G401 (cell line): ENCODE measurements around the gene EHF. TPM values are rescaled to one million over a fixed set of nuclear protein-coding genes. Genes with fewer than 3 reads are reported as not detected.

Experiments used
- DNase-seq: peaks from one replicate; pipeline ENCODE4 v3.0.0-alpha.2; 2015; ENCODE audit warnings: low spot score
- in situ Hi-C: cut with HindIII; loops from 2 replicates; pipeline ENCODE4 v1.10.0; 2016; ENCODE audit warnings: low sequenced_read_pairs, mixed read lengths
- total RNA-seq: library from RNA; depleted of rRNA; stranded (reverse); fragments of >200 nt; shearing (Covaris generic); gene quantifications from 2 replicates; pipeline ENCODE4 v1.2.3, GENCODE V29; 2014

The EHF gene
- total RNA-seq, 1 experiment from 2014 or later = not detected

DNA sequence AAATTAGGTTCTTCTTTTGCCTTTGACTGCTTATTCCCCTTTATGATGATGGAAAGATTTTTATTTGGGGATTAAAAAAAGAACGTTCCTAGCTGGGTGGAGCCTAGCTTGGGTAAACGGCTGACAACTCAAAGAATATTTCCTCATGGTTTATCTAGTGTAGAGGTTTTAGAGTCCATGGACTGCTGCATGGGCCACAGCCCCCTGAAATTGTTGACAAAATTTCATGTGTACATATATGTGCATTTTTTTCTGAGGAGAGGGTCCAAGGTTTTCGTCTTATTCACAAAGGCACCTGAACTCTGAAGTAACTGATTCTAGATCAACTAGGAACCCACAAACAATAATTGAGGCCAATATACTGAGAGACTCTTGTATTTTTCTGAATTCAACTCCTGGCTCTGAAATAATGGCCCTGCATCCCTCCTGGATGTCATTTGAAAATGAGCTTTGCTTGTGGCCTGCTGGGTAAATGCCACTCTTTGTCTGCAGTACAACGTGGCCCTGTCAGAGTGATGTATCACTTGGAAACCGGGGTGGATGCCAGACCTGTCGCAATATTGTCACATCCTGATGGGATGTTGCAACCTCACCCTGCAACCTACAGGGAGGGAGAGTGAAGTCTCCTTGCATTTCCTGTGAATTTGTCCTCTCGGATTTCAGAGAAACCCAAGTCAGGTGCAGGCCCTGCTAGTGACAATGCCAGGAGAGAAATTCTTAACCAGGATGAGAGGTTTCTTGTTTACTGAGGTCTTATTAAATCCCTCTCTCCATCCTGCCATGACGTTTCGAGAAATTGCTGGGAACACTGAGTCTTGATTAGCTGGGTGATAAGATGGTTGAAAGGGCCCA lies 33.8 kb downstream of the EHF start:
- DNase-seq = no peak
- in situ Hi-C loops = no loop called here

DNA sequence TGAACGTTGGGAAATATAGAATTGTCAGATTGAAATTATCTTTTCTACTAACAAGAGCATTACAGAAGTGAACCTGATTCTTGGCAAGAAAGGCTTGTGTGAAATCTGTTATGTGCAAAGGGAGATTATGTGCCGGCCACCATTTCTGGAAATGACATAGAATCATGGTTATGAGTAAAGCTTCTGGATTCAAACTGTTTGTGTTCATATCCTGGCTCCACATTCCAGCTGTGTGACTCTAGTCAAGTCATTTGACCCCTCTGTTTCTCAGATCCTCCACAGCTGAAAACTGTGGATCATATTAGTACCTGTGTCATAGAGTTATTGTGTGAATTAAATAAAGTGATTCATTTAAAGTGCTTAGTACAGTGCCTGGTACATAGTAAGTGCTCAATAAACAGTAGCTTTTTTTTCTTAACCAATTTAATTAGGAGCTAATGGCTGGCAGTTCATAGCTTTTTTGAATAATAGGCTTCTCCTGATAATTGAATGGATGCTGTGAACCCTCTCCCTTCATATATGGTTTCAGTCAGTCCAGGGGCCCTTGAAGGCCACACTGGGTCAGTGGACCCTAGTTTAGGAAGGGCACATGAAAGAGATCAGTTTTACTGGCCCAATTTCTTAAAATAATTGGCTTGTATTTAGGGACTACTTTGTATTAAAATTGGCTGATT lies 34.6 kb downstream of the EHF start:
- in situ Hi-C loops = no loop called here
- DNase-seq = no peak

DNA sequence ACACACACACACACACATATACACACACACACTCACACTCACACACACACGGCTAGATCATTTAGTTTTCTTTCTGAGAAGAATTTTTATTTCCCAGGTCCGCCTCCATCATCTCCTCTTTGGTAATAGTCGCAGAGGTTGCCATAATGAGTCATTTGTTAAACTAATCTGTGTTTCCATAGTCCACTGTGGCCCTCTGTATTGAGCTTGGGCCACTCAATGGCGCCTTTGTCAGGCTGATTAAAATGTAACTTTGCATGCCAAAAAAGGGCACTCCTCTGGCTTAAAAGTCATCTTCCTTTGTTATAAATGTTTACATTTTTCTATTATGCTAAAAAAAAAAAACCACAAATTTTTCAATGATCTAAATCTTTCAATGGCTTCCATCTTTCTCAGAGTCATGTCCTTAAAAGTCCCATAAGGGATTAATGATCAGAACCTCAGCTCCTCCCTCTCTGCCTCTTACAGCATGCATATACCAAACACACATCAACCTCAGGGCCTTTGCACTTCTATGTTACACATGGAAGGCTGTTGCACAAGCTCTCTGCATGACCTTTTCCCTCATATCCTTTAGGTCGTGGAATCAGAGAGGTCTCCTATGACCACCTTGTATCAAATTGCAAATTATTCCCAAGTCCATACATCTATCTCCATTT lies 35.3 kb downstream of the EHF start:
- DNase-seq = no peak
- in situ Hi-C loops = no loop called here

DNA sequence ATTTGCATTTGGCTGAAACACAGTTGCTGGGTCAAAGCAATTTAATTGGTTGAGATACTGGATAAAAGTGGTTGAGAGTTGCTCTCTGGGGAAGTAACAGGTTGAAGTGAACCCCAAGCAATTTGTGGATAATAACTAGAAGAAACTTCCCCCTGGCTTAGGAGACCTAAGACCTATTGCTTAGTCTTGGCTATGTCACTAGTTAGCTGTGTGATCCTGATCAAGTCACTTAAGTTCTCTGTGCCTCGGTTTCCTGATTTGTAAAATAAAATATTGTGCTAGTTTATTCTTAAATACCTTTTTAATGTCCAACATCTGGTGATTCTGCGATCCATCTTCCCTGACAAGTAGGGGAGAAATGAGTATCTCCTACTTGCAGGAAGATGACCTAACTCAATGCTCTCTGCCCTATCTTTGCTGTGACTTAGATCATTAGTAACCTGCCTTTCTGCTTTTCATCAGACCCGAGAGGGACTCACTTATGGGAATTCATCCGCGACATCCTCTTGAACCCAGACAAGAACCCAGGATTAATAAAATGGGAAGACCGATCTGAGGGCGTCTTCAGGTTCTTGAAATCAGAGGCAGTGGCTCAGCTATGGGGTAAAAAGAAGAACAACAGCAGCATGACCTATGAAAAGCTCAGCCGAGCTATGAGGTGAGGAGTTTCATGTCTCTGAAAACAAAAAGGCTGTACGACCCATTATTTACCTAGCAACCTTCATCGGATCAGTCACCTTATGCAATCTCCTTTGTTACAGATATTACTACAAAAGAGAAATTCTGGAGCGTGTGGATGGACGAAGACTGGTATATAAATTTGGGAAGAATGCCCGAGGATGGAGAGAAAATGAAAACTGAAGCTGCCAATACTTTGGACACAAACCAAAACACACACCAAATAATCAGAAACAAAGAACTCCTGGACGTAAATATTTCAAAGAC lies 37.5 kb downstream of the EHF start:
- in situ Hi-C loops = no loop called here
- DNase-seq = no peak

DNA sequence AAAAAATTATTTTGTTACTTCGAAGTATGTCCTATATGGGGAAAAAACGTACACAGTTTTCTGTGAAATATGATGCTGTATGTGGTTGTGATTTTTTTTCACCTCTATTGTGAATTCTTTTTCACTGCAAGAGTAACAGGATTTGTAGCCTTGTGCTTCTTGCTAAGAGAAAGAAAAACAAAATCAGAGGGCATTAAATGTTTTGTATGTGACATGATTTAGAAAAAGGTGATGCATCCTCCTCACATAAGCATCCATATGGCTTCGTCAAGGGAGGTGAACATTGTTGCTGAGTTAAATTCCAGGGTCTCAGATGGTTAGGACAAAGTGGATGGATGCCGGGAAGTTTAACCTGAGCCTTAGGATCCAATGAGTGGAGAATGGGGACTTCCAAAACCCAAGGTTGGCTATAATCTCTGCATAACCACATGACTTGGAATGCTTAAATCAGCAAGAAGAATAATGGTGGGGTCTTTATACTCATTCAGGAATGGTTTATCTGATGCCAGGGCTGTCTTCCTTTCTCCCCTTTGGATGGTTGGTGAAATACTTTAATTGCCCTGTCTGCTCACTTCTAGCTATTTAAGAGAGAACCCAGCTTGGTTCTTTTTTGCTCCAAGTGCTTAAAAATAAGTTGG lies 38.3 kb downstream of the EHF start:
- in situ Hi-C loops = no loop called here
- DNase-seq = no peak

DNA sequence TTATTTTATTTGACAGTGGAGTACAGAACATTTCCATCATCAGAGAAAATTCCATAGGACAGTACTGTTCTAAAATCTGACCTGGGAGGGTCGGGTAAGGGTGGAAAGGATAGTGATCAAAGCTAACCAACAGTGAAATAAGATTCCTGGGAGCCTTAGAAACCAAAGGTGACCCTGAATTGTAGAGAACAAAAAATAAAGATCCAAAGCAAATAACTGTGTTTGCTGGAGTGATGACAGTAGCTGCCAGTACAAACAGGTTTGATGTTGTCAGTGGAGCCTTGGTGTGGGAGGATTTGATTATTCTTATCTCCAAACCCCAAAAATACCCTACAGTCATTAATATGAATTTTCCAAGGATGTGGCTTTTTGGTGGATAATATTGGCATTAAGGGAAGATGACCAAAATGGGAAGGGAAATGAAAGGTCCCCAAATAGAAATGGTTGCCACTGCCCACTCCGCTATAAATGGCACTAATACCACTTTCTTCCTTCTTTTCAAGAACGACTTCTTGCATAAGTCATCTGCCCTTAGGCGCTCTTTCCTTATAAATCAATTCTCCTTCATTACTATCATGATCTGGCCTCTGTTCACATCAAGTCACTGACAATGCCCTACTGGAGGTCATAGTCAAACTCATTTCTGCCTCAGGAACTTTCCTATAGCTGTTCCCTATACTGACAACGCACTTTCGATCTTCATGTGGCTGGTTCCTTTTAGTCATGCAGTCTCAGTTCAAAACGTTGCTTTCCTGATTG lies 44.4 kb downstream of the EHF start:
- in situ Hi-C loops = no loop called here

DNA sequence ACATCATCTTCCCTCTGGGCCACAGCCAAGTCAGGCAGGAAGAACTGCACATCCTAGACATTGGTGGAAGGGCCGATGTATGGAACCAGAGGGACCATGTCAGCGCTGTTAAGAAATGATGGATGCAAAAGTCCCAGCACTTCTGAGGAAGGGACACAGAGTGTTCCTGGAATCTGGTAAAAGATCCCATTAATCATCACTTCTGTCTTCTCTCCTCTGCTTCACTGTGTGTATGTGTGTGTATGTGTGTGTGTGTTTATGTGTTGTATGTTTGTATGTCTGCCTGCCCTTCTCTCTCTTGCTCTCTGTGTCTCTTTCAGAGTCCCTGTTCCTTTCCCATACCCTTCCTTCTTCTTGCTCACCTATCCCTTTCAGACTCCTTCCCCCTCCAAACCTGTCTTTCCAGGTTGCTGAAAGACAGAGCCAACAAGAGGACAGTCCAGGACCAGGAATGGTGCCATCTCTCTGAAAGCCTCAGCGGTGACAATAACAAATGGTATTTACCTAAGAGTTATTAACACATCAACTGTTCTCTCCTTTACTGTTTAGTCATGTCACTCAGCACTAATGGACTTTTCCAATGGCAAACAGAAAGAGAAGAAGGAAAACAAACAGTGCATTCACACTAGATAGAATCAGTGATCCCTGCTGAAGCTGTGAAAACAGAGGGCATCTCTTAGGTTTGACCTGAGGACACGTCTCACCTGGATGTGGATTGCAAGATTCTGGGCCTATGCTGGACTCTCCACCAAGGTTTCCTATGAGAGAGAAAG lies 47.1 kb downstream of the EHF start:
- in situ Hi-C loops = no loop called here
- DNase-seq = no peak

More for the DNA sequence above, 44.4 kb downstream of the EHF start:
- no peak for DNase-seq

DNA sequence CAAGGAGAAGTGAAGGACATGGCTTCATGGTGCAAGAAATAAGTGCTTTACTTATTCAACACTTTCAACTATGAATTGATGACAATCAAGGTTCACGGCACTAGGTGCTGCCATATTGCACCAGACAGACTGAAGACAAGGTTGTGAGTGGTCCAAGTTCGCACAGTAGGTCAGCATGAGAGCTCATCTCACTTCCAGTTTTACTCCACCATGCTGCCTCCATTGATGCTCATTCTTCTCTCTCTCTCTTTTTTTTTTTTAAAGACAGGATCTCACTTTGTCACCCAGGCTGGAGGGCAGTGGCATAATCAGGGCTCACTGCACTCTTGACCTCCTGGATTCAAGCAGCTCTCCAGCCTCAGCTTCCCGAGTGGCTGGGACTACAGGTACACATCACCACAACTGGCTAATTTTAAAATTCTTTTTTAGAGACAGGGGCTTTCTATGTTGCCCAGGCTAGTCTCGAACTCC lies 47.7 kb downstream of the EHF start:
- in situ Hi-C loops = no loop called here
- no peak for DNase-seq

DNA sequence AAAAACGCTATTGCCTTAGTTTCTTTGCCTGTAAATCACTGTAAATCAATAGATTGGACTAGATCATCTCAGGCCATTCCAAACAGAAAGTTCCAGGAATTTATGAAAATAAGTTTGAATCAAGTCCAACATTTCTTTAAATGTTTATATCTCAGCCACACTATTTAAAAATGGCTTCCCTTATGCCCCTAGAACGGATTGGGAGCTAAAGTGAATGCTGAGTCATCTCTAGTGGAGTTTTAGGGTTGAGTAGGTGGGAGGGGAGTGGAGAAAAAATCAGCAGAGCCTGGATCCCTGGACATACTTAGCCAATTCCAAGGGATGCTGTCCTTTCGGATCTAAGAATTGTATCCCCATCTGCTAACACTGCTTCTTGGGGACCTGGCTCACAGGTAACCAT lies 48.6 kb downstream of the EHF start:
- DNase-seq = no peak
- in situ Hi-C loops = no loop called here

DNA sequence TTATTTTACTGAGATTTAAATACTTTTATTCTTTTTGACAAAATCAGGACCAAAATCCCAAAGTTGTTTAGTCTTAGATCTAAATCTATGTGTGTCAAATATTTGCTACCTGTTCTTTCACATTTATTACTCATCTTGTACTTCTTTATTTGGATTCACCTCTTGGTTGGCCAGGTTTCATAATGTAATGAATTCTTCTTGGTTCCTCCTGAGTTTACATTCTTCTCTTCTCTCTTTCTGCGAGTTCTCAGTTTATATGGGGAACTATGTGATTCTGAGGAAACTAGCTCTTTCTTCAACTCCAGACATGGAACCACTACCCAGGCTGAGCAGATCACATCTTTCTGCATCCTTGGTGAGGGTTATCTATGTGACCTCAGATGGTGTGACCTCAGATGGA lies 50.2 kb downstream of the EHF start:
- DNase-seq = no peak
- in situ Hi-C loops = no loop called here

DNA sequence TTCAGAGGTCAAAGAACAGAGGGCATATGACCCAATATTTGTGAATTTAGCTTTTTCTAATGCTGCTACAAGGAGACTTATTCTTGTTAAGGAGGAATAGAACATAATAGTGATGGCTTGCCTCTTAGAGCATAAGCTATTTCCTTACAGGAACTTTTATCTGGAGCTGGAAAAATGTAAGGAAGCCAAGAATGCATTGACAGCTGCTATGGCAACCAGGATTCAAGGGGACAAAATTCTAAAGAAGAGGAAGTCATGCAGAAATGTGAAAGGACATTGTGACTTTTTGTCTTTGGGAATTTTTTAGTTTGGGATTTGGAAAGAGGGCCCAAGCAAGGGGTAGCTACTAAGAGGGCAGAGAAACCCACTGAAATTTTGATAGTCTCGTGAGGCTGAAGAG lies 51.1 kb downstream of the EHF start:
- no peak for DNase-seq
- in situ Hi-C loops = no loop called here

DNA sequence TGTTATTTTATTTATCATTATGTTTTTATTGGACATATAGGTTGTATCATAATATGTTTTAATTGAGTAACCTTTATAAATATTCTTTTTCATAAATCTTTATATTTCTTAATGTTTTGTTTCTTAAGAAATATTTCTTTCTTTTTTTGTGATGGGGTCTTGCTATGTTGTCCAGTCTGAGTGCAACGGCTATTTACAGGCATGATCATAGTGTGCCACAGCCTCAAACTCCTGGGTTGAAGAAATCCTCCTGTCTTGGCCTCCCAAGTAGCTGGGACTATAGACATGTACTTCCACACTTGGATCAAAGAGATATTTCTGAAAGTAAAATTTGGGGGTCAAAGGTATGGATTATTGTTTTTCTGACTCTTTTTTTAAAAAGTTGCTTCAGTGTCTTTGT lies 53.1 kb downstream of the EHF start:
- in situ Hi-C loops = no loop called here
- no peak for DNase-seq

DNA sequence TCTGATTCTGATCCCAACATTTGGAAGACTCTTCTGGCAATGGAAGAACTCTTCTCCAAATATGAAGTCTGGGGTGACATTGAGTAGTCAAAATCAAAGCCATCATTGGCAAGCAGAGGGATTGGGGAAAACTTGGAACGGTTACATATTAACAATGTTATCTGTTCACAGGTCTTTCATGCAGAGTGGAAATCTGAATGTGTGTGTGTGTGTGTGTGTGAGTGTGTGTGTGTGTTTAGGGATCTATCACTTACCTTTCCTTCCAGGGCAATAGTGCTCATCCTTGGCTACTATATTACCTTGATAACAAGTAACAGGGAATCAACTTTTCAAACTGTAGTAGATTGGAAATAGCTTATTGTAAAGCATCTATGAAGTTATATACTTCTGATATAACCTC lies 55.3 kb downstream of the EHF start:
- no peak for DNase-seq
- in situ Hi-C loops = no loop called here

DNA sequence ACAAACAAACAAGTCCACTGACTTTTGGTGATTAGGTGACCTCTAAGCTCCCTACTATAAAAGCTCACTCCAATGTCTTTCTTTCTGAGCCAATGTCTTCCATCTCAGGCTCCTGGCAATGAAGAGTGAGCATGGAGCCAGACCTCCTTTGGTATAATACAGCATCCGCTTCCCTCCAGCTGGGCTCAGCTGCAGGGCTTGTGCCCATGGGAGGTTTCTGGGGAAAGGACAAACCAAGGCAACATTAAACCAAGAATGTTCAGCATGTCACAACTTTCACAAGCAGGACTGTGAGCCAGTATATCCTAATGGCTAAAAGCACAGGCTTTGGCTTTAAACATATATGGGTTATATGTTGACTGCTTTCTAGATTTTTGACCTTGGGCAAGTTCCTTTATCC lies 58.8 kb downstream of the EHF start:
- in situ Hi-C loops = no loop called here
- no peak for DNase-seq

DNA sequence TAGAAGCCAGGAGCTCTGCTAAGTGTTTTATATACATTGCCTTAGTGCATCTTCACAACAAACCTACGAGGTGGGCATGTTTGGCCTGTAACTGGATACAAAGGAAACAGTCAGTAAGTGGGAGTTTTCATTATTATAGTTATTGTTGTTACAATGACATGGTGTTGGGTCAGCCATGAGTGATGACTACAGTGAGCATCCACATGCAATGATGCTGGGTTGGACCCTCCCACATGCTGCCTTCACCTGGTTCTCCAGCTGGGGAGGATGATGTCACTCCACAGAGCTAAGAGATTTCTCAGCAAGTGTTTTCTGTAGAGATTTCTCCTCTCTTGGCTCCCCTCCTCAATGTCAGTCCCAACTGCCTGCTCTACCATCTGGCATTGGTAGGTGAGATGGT lies 59.3 kb downstream of the EHF start:
- in situ Hi-C loops = no loop called here
- no peak for DNase-seq

DNA sequence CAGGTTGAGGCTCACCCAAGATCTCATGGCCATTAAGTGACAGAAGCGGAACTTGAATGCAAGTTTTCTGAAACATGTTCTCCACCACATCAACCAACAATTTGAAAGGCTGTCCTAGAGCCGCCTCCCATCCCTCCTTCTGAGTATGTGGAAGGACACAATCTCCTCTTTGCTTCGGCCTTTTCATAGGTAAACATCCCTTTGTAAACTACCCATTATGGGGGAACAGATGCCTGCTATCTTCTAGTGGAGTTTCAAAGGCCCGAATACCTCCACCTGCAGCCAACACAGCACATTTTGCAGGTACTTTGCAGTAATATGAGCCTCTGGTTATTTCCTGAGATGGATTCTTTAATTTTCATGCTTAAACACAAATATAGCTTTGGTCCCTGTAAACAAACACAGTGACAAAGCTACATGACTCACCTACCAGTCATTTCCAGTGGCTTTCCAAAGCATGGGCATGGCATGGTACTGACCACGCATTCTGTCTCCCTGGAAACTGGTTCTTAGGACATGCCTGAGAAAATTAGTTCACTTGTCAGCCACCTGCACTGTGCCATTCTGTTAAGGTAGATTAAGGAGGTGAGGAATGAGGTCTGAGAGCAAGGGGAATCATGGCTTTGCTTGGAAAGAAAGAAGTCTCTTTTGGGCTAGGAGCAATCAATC lies 60.2 kb downstream of the EHF start:
- no peak for DNase-seq
- in situ Hi-C loops = no loop called here

DNA sequence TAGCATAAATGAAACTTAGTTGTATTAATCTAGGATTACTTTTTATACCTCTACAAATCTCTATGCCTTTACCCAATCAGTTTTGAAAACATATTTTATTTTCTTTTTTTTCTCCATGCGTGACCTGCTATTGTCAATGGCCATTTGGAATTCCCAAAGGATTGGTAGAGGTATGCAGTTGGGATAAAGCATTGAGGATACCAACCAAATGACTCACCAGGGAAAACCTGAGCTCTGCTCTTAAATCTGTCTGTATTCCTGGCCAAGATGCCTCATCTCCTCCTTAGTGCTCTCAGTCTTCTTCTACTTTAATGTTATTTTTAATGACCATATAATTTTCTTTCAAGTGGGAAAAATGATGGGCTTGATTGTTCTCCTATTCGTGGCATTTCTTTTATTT lies 61.9 kb downstream of the EHF start:
- in situ Hi-C loops = no loop called here
- DNase-seq = no peak
